Caki2 (cell line): ENCODE results near the gene AMHR2. TPM values are rescaled to one million over a fixed set of nuclear protein-coding genes. Genes with fewer than 3 reads are reported as not detected.

Experiments
- DNase-seq: peaks from one replicate; pipeline ENCODE4 v3.0.0-alpha.2; 2015; ENCODE audit warnings: low read depth
- in situ Hi-C: cut with HindIII; loops from 2 replicates; pipeline ENCODE4 v1.10.0; 2016; ENCODE audit warnings: low sequenced_read_pairs, low pct_unique_long_range_greater_than_20kb, mixed read lengths
- total RNA-seq: library from RNA; depleted of rRNA; stranded (reverse); fragments of >200 nt; shearing (Covaris generic); gene quantifications from 2 replicates; pipeline ENCODE4 v1.2.3, GENCODE V29; 2014; ENCODE audit warnings: low replicate concordance; rRNA removed

The AMHR2 gene
- total RNA-seq, 1 experiment from 2014 or later = not detected

DNA sequence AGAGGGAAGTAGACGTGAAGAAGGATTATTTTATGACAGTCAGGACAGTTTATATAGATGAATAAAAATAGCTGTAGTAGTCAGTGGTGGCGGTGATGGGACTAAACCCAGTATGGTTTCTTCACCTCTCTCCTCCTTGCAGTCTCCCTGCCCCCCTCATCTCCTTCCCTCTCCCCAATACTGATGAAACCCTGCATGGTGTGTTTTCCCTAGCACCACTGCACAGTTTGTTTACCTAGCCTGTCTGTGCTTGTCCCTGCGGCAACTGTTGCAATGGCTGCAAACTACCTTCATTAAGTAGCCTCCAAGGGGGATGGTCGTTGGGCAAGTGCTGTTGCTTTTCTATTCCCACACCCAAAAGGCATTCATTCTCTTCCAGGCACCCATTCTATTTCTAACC is 43.0 kb downstream of the AMHR2 start:
- no peak for DNase-seq
- in situ Hi-C loops = no loop called here

DNA sequence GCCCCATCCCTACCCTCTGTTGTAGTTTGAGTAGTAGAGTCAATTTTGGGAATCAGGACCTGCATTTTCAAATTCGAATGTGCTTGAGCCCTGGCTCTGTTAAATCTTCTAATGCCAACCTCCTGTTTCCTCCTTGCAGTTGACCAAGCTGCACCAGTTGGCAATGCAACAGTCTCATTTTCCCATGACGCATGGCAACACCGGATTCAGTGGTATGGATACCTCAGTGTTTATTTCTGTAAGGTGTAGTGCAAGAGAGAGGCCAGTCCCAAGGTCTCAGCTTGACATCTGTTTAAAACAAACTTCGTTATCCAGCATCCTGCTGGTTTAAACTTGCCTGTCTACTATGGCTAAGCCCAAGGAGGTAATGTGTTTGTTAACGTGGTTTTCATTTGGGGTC is 43.4 kb downstream of the AMHR2 start:
- in situ Hi-C loops = no loop called here
- no peak for DNase-seq

- in situ Hi-C loops = no loop called here
- no peak for DNase-seq
Observed at GRCh38 chr12:53467880-53468279, 44.2 kb downstream of the AMHR2 start.

- in situ Hi-C loops = no loop called here
- no peak for DNase-seq
Observed at GRCh38 chr12:53468282-53468681, 44.6 kb downstream of the AMHR2 start.

GRCh38 chr12:53472056-53472582 is 48.5 kb downstream of the AMHR2 start:
- DNase-seq = no peak
- in situ Hi-C loops = no loop called here

DNA sequence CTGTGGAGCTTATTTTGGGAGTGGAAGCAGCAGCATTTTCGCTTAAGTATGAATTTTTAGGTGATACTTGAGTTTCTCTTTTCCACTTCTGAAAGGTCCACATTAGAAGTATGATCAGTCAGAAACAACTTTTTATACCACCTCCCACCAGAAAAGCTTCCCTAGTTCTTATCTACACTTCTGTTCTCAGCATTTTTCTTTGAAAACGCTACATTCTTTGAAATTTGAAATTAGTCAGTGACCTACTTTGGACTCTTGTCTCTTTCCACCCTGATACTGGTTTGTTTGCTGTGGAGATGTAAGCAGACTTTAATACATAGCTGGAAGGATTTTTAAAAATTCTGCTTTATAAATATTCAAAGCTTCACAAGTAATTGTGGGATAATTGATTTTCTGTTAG is 50.4 kb downstream of the AMHR2 start:
- in situ Hi-C loops = no loop called here
- DNase-seq = no peak

DNA sequence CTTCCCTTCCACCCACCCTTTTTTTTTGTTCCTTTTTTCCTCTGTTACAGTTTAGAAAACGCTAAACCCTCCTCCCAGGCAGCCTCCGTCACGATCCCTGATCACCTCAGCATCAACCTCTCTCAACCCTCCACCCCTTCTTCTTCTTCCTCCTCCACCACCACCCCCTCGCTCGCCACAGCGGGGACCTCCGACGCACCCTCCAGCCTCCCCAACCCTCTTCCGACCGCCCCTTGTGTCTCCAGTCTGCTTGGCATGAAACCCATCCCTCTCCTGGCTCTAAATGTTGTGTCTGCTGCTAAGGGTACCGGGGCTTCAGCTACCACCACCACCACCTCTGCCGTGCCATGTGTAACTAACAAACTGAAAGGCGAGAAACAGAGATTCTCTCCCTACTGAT is 51.2 kb downstream of the AMHR2 start:
- in situ Hi-C loops = no loop called here

DNA sequence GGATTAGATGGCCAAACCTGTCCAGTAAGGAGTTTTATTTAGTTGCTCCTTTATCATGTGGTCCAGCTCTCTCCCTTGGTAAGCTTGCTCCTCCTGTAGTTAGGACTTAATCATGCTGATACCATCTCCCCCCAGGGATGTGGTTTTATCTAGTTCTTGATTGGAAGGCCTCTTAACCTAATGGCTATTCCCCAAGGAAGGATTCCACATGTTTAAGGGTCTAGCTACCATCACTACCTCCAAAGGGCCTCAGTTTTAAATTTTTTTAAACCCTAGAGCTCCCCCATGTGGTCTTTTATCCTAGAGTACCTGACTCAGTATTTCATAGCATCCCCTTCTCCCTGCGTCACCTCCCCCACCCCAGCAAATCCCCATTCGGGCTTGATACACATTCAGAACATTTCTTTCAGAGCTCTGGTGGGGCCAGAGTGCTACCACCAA is 53.1 kb downstream of the AMHR2 start:
- in situ Hi-C loops = no loop called here
- peak; percentile 47 for DNase-seq

More for the DNA sequence above, 51.2 kb downstream of the AMHR2 start:
- DNase-seq = no peak

GRCh38 chr12:53478865-53479264 is 55.2 kb downstream of the AMHR2 start:
- in situ Hi-C loops = no loop called here
- no peak for DNase-seq

GRCh38 chr12:53479331-53479730 is 55.7 kb downstream of the AMHR2 start:
- DNase-seq = no peak
- in situ Hi-C loops = no loop called here

DNA sequence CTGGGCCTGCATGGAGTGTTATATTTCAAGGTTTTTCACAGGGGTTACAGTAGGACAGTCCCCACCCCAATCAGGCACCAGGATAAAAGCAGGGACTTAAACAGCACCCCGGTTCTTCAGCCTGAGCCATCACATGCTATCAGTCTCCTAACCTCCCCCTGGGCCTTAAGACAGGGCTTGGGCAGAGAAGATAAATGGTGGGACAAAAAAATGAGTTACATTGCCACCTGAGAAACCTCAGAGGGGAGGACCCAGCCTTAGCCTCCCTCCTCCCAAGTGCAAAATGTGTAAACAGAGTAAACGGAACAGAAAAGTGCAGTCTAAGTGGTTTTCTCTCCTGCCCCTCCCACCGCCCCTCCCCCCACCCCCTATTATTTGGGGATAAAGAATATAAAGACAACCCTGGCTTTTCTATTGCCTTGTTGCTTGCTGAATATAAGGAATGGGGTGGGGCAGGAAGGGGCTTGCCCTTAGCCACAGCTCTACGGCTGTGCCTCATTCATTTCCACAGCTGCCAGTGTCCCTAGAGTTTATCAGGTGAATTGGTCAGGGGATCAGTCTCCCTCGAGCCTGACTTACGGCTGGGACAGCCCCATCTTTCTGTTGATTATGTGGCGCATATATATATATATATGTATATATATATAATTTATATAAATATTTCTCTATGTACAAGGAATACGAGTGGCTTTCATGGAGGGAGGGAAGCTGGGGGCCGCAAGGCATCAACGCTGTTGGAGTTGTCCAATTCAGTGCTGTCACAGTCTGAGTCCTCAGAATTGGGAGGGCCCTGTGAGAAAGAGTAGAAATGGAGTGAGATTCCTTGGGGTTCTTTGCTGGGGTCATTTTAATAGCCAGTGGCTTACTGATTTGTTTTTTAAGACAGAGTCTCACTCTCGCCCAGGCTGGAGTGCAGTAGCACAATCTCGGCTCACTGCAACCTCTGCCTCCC is 57.1 kb downstream of the AMHR2 start:
- in situ Hi-C loops = no loop called here
- DNase-seq = no peak

Other genes with a start within 250 kb of the AMHR2 start
- 6.2 and 6.8 TPM in 2 replicates for gene ZNF740, start 243.1 kb upstream of the AMHR2 start, total RNA-seq
- 2.5 and 3.6 TPM in 2 replicates for gene CSAD, start 242.9 kb upstream of the AMHR2 start, total RNA-seq
- gene ITGB7, start 216.6 kb upstream of the AMHR2 start, total RNA-seq = 26.4 and 38.6 TPM in 2 replicates
- gene RARG, start 191.6 kb upstream of the AMHR2 start, total RNA-seq = 25.2 and 28.6 TPM in 2 replicates
- gene ESPL1, start 155.6 kb upstream of the AMHR2 start, total RNA-seq = 24.6 and 36.2 TPM in 2 replicates
- 537 and 754 TPM in 2 replicates for gene PFDN5, start 128.3 kb upstream of the AMHR2 start, total RNA-seq
- gene MYG1, start 124.2 kb upstream of the AMHR2 start, total RNA-seq = 88.8 and 89.8 TPM in 2 replicates
- gene AAAS, start 102.2 kb upstream of the AMHR2 start, total RNA-seq = 112 and 154 TPM in 2 replicates
- gene SP7, start 87.5 kb upstream of the AMHR2 start, total RNA-seq = not detected in 2 replicates
- gene SP1, start 43.7 kb upstream of the AMHR2 start, total RNA-seq = 23.3 and 39.3 TPM in 2 replicates
- 151 and 174 TPM in 2 replicates for gene PRR13, start 17.9 kb downstream of the AMHR2 start, total RNA-seq
- 190 and 201 TPM in 2 replicates for gene PCBP2, start 28.2 kb downstream of the AMHR2 start, total RNA-seq
- 23.2 and 31.1 TPM in 2 replicates for gene MAP3K12, start 75.6 kb downstream of the AMHR2 start, total RNA-seq
- gene TARBP2, start 77.4 kb downstream of the AMHR2 start, total RNA-seq = 101 and 110 TPM in 2 replicates
- not detected in 2 replicates for gene NPFF, start 83.6 kb downstream of the AMHR2 start, total RNA-seq
- gene ATF7, start 202.5 kb downstream of the AMHR2 start, total RNA-seq = 5.5 and 9.2 TPM in 2 replicates